GM18870 (cell line): Measurements from ENCODE around the gene SF3B2.
"Not testable (repeated sequence)": the region's sequence is repeated elsewhere in the genome, so short reads cannot be mapped to it uniquely, and the experiment has no call there.

Experiments used
- ATAC-seq: cut with Tn5 transposase; IDR thresholded peaks from one replicate; pipeline ENCODE4 v1.9.1; 2021; ENCODE audit warnings: moderate library complexity; ENCODE audit not compliant: unreplicated experiment

The SF3B2 gene, protein sequence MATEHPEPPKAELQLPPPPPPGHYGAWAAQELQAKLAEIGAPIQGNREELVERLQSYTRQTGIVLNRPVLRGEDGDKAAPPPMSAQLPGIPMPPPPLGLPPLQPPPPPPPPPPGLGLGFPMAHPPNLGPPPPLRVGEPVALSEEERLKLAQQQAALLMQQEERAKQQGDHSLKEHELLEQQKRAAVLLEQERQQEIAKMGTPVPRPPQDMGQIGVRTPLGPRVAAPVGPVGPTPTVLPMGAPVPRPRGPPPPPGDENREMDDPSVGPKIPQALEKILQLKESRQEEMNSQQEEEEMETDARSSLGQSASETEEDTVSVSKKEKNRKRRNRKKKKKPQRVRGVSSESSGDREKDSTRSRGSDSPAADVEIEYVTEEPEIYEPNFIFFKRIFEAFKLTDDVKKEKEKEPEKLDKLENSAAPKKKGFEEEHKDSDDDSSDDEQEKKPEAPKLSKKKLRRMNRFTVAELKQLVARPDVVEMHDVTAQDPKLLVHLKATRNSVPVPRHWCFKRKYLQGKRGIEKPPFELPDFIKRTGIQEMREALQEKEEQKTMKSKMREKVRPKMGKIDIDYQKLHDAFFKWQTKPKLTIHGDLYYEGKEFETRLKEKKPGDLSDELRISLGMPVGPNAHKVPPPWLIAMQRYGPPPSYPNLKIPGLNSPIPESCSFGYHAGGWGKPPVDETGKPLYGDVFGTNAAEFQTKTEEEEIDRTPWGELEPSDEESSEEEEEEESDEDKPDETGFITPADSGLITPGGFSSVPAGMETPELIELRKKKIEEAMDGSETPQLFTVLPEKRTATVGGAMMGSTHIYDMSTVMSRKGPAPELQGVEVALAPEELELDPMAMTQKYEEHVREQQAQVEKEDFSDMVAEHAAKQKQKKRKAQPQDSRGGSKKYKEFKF

DNA sequence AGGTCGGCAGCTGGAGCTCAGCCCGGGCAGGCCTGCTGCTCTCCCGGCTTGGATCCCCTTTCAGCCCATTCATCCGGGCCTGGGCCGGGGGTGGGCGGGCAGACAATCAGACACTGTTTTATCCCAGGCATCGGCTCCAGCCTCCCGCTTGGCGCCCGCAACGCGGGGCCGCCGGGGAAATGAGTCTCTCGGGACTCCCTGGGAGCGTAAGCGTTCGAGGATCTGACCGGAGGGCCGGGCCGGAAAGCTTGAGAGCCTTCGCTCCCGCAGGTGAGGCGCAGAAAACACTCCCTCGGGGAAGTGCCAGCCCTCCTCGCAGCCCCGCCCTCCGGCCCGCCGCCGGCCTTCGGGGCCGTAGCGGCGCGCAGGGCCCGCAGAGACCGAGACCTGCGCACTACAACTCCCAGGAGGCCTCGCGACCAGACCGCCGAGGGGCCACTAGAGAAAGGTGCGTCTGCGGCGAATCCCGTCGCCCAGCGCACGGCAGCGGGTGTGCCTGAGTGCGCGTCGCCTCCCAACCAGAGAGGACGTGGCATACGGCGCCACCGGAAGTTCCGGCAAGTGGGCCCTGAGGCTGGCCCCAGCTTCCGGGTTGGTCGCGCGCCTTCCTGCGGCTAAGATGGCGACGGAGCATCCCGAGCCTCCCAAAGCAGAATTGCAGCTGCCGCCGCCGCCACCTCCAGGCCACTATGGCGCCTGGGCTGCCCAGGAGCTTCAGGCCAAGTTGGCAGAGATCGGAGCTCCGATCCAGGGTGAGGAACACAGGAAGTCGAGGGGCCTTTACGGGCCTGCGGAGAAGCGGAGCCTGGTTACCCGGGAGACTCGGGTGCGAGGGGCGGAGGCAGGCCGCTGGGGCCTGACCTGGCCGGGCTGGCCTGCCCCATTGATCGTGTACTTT, at the start of gene SF3B2:
Gene SF3B2, plus strand, starts transcription at position 599 of the 898 bp plus-strand sequence. Its CDS starts 21 bp downstream, at position 620.
- ATAC-seq = peak; percentile 88

DNA sequence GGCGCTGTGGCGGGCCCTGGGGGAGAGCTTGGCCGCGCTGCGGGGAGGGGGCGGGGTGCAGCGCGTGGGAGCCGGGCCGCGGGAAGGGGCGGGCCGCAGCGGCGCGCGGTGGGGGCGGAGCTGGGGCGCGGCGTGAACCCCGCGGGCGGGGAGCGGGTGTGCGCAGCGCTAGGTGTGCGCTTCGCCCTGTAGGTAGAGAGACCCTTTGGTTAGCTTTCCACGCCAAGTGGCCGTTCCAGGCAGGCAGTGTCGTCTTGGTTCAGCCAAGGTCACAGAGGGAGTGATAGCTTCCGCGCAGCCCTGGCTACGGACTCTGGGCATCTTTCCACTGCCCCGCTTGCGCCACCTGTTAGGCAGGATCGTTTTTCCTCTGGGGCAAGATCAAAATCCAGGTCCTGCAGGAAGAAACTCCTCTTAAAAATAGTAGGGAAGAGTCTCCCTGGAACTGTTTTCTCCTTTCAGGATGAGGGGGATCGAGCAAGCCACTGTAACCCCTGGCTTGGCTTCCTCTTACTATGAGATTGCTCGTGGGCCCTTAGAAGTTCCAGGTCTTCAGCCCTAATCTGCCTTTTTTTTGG, 49.4 kb upstream of the SF3B2 start:
- ATAC-seq = peak; percentile 2

DNA sequence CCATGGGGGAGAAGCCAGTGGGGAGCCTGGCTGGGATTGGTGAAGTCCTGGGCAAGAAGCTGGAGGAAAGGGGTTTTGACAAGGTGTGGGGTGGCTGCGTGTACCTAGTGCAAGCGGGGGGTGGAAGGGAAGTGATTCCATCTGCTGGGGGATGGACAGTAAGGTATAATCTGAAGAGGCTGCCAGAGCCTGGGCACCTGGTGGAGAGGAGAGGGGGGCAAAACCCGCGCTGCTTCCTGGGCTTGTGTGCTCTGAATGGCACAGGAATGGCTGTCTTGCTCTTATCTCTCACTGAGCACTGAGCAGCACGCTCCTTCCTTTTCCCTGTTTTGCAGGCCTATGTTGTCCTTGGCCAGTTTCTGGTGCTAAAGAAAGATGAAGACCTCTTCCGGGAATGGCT, 48.9 kb upstream of the SF3B2 start:
- no peak for ATAC-seq

DNA sequence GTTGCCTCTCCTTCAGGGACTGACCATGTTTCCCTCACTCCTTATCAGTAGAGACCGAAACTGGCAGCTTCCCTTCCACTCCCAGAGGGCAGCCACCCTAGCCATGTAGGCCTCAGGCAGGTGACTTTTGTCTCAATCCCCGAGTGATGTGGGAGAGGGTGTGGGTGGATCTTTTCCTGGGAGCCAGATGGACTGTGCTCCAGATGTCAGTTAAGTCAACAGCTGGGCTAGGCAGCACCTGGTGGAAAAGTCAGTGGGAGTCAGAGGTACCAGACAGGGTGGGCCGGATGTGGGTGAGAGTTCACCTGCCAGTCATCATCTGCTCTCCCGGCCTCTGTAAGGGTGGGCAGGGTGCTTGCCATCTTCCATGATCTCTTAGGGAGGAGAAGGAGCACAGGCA, 48.0 kb upstream of the SF3B2 start:
- no peak for ATAC-seq

DNA sequence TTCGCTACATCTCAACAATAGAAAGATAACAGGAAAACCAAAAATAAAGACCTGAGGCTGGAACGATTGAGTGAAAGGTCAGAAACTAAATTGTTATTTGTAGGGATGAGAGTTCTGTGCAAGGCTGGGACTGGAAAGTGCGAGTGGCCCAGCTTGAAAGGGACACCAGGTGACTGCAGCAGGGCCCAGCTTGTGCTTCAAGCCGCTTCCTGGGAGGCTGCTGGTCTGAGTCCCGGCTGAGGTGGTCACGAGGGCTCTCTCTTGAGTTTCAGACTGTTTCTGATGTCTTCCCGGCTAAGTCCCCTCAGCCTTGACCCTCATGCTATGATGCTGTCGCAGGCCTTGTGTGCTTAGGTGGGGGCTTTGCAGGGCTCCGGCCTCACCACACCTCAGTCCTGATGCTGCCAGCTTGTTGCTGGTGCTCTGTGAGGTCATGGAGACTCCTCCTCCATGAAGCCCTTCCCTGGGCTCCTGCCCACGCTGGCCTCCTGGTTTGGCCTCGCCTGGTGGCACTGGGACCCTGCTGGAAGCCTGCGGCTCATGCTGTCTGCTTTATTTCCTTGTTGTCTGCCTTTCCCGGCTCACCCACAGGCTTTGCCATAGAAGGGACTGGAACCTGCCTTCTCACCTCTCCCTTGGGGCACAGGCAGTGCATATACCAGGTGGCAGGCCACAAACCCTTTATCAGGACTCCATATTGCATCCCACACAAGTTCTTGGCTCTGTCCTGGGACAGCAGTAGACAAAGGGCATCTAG, 45.9 kb upstream of the SF3B2 start:
- no peak for ATAC-seq

DNA sequence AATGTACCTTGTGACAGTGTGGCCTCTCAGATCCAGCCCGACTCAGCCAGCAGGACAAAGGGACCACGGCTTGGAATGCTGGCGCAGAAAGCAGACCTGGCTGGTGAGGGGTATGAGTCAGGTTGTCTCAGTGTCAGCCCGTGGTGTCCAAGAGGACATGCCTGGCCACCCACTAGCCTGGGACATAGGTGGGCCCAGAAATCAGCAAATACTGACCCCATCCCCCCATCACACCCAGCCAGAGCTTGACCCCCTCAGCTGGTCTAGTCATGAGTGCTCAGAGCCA, 45.3 kb upstream of the SF3B2 start:
- no peak for ATAC-seq

DNA sequence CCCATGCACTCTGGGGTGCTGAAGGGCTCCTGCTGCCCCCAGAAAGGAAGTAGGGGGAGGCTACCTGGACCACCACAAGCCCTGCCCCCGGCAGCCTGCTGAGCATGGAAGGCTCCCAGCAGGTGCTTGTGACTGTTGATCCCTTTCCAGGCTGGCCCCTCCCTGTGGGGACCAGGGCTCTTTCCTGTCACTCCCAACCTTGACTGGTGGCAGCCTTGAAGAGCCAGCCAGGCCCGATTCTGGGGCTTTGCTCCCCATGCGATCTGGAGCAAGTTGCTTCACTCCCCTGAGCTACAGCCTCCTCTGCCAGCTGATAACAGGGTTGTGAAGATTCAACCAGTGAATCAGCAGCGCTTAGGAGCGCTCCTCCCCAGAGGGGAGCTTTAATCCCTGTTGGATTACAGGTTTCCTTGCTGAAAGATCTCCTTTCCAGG, 44.9 kb upstream of the SF3B2 start:
- no peak for ATAC-seq

DNA sequence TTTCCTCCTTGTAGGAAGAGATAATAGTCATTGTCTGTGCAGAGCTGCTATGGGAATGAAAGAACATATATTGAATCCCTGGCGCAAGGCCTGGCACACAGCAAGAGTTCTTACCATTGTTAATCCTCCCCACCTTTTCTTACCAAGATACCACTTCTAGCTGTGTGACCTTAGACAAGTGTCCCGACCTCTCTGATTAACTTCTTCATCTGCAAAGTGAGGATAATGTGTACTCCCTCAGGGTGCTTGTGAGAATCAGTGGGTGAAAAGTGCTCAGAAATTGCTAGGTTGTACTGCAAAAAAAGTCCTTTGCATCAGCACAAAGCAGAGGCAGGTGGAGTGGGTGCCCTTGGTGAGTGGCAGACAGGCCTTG, 44.1 kb upstream of the SF3B2 start:
- no peak for ATAC-seq

DNA sequence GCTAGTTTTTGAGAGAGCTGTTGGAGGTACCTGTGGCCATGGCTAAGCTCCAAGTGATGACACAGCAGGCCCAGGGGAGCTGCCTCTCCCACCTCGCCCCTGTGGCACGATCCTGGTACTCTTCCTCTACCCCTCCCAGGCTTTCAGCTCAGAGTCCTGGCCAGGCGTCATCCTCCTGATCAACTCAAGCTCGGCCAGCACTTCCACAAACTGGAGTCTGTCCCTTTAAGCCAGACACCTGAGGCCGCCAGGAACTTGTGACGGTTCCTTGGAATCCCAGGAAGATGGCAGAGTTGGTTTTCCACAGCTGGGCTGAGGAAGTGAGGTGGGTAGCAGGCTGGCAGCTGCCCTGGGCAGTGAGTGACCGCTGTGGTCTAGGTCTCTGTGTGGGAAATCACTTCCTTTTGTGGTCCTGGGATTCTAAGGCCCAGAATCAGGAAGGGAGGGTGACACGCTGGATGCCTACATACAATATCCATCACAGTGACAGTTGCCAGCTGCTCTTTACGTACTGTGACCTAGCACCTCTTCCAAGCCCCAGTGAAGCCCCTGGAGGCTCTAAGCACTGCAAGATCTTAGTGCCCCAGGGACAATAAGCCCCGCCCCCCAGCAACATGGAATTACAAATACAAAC, 43.6 kb upstream of the SF3B2 start:
- no peak for ATAC-seq

DNA sequence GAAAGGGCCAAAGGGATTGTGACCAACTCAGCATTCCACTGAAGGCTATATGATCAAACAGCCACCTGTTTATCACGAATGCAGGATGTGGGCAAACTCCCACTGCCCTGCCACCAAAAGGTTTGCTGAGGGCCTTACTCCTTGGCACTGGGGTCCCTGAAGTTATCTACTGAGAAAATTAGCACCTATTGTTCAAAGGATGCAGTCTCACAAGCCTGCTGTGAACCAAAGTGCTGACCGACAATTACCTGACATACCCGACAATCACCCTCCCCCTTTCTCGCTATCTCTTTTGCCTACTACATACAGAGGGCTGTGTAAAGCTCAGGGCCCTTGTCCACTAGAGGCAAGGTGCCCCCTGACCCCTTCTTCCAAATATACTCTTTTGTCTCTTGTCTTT, 42.1 kb upstream of the SF3B2 start:
- not testable (repeated sequence) for ATAC-seq

DNA sequence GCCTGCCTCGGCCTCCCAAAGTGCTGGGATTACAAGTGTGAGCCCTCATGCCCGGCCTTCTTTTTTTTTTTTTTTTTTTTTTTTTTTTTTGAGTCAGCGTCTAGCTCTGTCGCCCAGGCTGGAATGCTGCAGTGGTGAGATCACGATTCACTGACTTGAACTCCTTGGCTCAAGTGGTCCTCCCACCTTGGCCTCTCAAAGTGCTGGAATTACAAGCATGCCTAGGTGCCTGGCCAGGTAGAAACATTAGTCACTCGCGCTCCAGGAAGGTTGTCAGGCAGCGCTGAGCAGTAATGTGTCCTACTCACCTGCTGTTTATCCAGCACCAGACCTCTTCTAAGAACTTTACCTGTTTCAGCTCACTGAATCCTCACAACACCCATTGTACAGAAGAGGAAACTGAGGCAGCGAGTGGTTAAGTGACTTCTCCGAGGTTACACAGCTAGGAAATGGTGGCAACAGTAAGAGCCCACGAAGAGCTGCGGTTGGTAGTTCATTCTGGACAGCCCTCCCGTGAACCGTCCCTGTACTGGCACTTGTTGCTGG, 40.9 kb upstream of the SF3B2 start:
- ATAC-seq = no peak

DNA sequence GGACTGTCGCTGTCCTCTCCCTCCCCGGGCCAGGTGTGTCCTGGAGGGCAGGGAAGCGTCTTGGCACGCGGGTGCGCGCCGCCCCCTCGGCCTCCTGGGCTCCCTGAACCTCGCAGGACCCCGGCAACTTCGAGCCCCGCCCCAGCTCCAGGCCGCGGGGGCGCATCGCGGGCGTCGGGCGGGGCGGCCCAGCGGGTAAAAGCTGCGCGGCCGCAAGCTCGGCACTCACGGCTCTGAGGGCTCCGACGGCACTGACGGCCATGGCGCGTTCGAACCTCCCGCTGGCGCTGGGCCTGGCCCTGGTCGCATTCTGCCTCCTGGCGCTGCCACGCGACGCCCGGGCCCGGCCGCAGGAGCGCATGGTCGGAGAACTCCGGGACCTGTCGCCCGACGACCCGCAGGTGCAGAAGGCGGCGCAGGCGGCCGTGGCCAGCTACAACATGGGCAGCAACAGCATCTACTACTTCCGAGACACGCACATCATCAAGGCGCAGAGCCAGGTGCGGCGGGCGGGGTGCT, 40.3 kb upstream of the SF3B2 start, which contains the start of gene CST6:
Gene CST6, plus strand, starts transcription at position 224 of the 519 bp plus-strand sequence. Its CDS starts 37 bp downstream, at position 261.
- ATAC-seq = no peak

DNA sequence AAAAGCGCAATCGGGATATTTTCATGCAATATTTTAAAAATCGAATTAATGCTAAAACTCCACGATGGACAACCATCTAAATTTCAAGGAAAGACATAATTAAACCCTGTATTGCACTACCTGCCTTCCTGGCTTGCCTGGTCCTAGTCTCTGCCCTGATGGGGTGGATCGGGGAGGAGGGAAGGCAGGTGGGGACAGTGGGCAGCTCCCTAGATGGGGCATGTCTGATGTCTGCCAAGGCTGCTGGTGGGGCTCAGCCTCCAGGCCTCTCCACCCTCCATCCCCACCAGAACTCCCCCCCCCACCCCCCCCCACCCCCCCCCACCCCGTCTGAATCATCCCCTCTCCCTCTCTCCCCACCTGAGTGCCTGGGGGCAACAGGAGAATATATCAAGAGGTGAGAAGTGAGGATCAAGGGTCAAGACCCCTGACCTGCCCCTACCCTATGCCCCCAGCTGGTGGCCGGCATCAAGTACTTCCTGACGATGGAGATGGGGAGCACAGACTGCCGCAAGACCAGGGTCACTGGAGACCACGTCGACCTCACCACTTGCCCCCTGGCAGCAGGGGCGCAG, 39.7 kb upstream of the SF3B2 start:
- ATAC-seq = no peak

DNA sequence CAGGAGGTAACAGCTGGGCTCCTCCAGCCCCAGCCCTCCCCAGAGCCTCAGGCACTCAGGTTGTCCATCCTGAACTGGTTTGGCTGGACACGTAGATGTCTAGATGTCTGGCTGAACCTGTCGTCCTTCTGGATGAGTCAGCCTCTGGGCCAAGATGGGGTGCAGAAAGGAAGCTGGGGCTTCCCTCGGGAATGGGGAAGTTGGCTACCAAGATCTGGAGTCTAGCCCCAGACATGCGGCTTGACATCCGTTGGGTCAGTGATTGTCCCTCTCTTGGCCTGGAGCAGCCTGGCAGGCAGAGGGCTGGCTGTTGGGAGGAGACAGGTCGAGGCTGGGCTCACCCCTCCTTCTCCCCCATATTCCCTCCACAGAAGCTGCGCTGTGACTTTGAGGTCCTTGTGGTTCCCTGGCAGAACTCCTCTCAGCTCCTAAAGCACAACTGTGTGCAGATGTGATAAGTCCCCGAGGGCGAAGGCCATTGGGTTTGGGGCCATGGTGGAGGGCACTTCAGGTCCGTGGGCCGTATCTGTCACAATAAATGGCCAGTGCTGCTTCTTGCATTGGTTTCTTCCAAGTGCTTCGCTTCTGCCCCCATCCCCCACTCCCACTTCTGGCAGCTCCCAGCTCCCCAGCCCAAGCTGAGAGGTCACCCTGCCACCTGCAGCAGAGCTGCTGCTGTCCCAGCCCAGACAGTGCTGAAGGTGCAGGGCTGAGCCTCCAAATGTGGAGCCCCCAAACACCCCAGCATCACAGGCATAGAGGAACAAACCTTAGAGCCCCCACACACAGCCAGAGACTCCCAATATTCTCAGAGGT, 39.0 kb upstream of the SF3B2 start:
- ATAC-seq = no peak

DNA sequence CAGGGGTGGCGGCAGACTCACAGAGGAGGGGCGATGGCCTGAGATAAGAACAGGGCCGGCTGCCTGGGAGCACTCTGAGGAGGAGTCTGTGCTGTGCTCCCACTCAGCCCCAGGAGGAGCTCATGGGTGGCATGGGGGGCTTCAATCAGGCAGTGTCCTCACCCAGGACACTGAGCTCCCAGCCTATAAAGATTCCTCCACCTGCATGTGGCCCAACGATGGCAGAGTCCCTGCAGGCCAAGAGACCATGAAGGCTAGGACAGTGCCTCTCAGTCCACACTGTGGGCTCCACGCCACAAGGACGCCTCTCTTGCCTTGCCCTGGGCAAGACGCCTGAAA, 38.4 kb upstream of the SF3B2 start:
- no peak for ATAC-seq

DNA sequence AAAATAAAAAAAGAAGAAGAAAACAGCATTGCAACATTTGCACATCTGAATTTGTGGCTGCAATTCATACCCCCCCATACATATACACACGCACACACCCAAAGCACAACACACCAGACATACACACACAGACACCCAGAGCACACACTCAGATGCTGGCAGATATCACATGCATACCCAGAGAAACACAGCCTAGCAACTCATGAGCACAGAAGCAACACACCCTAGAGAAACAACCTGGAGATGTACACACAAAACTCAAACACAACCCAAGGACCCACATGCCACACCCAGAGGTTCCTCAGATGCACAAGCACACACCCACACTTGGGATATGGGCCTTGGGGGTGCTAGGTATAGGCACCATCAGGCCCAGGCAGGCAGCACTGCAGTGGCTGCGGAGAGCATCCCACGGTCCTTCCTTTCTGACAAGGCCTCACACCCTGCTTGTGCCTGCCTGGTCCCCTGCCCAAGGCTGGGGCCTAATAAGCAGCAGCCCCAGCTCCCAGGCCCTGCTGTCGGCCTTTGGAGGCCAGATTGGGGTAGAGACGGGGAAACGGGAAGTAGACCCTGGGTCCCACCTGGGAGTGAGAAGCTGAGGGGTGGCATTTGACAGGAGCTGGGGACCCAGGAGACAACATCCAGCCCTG, 37.2 kb upstream of the SF3B2 start:
- no peak for ATAC-seq

DNA sequence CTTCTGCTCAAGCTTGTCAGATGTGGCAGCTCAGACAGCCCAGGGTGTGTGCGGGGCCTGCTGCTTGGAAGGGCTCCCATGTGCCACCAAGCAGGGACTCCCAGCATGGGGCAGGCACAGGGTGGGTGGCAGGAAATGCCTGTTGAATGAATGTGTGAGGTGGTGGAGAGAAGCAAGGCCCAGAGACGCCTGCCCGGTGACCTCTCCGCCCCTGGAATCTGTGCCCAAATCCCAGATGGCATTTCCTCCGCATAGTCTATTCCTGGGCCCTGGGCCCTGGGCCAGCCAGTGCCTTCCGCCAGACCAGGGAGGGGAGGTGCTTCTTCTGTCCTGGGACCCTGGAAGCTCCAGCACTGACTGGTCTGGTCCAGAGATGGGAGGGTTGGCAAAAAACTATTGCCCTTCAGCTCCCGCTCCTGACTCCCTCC, 36.7 kb upstream of the SF3B2 start:
- ATAC-seq = no peak
